T1000 (cell line): ENCODE measurements around the gene MRGPRX4.

ENCODE experiments used
- DNase-seq: peaks from one replicate; lab custom pipeline; 2025; ENCODE audit warnings: mixed read lengths; lab: John Stamatoyannopoulos, UW

The MRGPRX4 gene

DNA sequence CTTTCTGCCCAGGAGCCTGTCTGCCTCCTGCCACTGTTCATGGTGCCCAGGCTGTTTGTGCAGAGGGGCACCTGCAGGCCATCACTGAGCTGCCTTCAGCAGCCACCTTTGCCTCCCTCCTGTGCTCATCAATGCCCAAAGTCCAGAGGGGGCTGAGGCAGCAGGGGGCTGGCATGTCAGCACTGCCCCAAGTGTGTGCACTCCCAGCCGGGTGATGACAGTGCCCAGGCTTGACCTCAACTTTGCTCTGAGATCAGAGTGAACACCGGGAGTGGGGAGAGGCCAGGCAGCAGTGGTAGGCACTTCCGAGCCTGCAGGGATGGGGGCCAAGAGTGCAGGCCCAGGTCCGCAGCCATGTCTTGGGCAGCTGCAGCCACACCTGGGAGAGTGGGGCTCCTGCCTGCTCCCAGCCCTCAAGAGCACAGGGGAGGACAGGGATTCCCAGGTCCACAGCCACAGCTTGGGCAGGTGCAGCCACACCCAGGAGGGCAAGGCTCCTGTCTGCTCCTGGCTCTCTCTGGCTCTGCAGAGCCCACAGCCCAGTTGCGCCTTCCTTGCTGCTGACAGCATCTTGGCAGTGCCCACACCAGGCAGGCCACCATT is 48.7 kb downstream of the MRGPRX4 start:
- DNase-seq, result no peak

DNA sequence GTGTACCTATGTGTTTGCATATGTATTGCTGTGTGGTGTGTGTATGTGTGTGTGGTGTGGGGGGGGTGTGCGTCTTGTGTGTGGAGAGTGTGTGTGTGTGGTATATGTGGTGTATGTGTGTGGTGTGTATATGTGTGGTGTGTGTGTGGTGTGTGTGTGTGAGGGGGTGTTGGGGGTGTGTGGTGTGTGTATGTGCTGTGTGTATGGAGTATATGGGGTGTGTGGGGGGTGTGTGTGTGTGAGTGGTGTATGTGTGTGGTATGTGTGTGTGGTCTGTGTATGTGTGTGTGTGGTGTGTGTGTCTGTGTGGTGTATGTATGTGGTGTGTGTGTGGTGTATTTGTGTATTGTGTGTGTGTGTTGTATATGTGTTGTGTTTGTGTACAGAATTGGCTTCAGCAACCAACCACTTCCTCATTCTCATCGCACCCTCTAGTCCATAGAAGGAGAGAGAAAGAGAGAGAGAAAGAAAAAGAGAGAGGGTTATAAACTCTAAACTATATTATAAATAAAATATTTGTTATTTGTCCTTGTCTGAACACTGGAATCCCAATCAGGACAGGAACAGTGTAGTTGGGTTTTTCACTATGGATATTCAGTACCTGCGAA is 50.3 kb downstream of the MRGPRX4 start:
- DNase-seq, result no peak
